Measurements from ENCODE around the gene RRM1. TPM values are rescaled to one million over a fixed set of nuclear protein-coding genes. Genes with fewer than 3 reads are reported as not detected.
"Not testable (repeated sequence)": the region's sequence is repeated elsewhere in the genome, so short reads cannot be mapped to it uniquely, and the experiment has no call there.

Gene RRM1
- polyA plus RNA-seq, 1 donor, result 48.2 TPM

DNA sequence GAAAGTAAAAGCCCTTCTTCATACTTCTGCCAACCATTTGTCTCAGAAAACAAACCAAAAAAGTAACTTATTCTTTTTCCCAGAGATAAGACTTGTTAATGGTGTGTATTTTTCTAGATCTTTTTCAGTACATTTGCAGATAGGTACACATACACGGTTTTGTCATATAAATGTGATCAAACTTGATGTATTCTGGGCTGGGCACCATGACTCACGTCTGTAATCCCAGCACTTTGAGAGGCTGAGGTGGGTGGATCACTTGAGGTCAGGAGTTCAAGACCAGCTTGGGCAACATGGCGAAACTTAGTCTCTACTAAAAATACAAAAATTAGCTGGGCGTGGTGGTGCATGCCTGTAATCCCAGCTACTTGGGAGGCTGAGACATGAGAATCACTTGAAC lies 35.6 kb downstream of the RRM1 start:
- DNase-seq; H3K4me3 ChIP-seq (ENCODE audit: low read length); H3K27ac ChIP-seq (ENCODE audit: low read length); H3K9me3 ChIP-seq (ENCODE audit: control insufficient read depth, low read depth, low read length); H3K27me3 ChIP-seq (ENCODE audit: control insufficient read depth, insufficient read depth, low read length); H3K4me1 ChIP-seq (ENCODE audit: control insufficient read depth, insufficient read depth, low read length): not testable (repeated sequence)
- no CpG with 5 or more reads among the region's 4 CpGs for WGBS (ENCODE audit: insufficient coverage, low lambda C conversion rate)
- H3K36me3 ChIP-seq (ENCODE audit: control insufficient read depth, insufficient read depth, low read length), result peaks cover 50% of the 10 kb centered on the region

- no peak overlapping the region for H3K4me3 ChIP-seq (ENCODE audit: low read length)
- H3K9me3 ChIP-seq (ENCODE audit: control insufficient read depth, low read depth, low read length), result peaks cover 3% of the 10 kb centered on the region
- no peaks in the 10 kb centered on the region for H3K4me1 ChIP-seq (ENCODE audit: control insufficient read depth, insufficient read depth, low read length)
- H3K27me3 ChIP-seq (ENCODE audit: control insufficient read depth, insufficient read depth, low read length), result no peaks in the 10 kb centered on the region
- no peak for DNase-seq
- no peak overlapping the region for H3K27ac ChIP-seq (ENCODE audit: low read length)
- peaks cover 41% of the 10 kb centered on the region for H3K36me3 ChIP-seq (ENCODE audit: control insufficient read depth, insufficient read depth, low read length)
Observed at GRCh38 chr11:4134806-4135205, 40.2 kb downstream of the RRM1 start.

- no peak overlapping the region for H3K27ac ChIP-seq (ENCODE audit: low read length)
- H3K27me3 ChIP-seq (ENCODE audit: control insufficient read depth, insufficient read depth, low read length), result no peaks in the 10 kb centered on the region
- H3K4me3 ChIP-seq (ENCODE audit: low read length), result no peak overlapping the region
- WGBS (ENCODE audit: insufficient coverage, low lambda C conversion rate), result 100% methylated on average over 1 of the region's 1 CpG
- H3K9me3 ChIP-seq (ENCODE audit: control insufficient read depth, low read depth, low read length), result peaks cover 11% of the 10 kb centered on the region
- peaks cover 31% of the 10 kb centered on the region for H3K36me3 ChIP-seq (ENCODE audit: control insufficient read depth, insufficient read depth, low read length)
- no peaks in the 10 kb centered on the region for H3K4me1 ChIP-seq (ENCODE audit: control insufficient read depth, insufficient read depth, low read length)
- DNase-seq, result no peak
Observed at GRCh38 chr11:4138497-4138896, 43.9 kb downstream of the RRM1 start.

- H3K27ac ChIP-seq (ENCODE audit: low read length), result no peak overlapping the region
- DNase-seq, result no peak
- peaks cover 20% of the 10 kb centered on the region for H3K36me3 ChIP-seq (ENCODE audit: control insufficient read depth, insufficient read depth, low read length)
- no peak overlapping the region for H3K4me3 ChIP-seq (ENCODE audit: low read length)
- no peaks in the 10 kb centered on the region for H3K27me3 ChIP-seq (ENCODE audit: control insufficient read depth, insufficient read depth, low read length)
- peaks cover 11% of the 10 kb centered on the region for H3K9me3 ChIP-seq (ENCODE audit: control insufficient read depth, low read depth, low read length)
- no peaks in the 10 kb centered on the region for H3K4me1 ChIP-seq (ENCODE audit: control insufficient read depth, insufficient read depth, low read length)
- WGBS (ENCODE audit: insufficient coverage, low lambda C conversion rate), result 100% methylated on average over 2 of the region's 2 CpGs
Observed at GRCh38 chr11:4140067-4140636, 45.6 kb downstream of the RRM1 start.

DNA sequence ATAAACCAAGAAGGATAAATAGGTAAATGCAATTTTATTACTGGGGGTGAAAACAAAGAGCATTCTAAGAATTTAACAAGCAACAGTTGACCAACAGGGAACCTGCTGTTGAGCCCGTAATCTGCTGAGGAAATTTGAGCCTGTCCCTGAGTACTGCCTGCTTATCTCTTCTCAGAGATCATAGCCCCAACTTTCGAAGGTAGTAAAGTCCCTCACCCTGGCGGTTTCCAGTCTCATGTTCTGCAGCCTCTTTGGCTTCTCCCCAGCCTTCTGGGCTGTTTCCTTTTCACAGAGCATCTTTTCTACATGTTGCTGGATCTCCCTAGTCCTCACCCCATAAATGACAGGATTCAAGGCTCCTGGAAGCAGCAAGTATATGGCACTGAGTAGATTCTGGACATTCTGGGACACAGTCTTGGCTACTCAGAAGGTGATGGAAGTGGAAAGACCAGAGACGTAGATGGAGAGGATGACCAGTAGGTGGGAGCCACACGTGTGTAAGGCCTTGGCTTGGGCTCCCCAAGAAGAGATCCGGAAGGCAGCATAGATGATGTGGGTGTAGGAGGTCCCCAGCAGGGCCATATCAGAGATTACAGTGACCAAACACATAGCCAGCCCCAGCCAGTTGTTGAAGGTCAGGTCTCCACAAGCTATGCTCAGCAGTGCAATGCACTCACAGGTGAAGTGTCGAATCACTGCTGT lies 51.6 kb downstream of the RRM1 start:
- no CpG with 5 or more reads among the region's 7 CpGs for WGBS (ENCODE audit: insufficient coverage, low lambda C conversion rate)
- H3K27ac ChIP-seq (ENCODE audit: low read length), result no peak overlapping the region
- no peaks in the 10 kb centered on the region for H3K4me1 ChIP-seq (ENCODE audit: control insufficient read depth, insufficient read depth, low read length)
- H3K4me3 ChIP-seq (ENCODE audit: low read length), result no peak overlapping the region
- DNase-seq, result no peak
- H3K9me3 ChIP-seq (ENCODE audit: control insufficient read depth, low read depth, low read length), result no peaks in the 10 kb centered on the region
- H3K27me3 ChIP-seq (ENCODE audit: control insufficient read depth, insufficient read depth, low read length), result no peaks in the 10 kb centered on the region
- H3K36me3 ChIP-seq (ENCODE audit: control insufficient read depth, insufficient read depth, low read length), result peaks cover 2% of the 10 kb centered on the region

- H3K4me3 ChIP-seq (ENCODE audit: low read length), result no peak overlapping the region
- no peaks in the 10 kb centered on the region for H3K9me3 ChIP-seq (ENCODE audit: control insufficient read depth, low read depth, low read length)
- H3K27ac ChIP-seq (ENCODE audit: low read length), result no peak overlapping the region
- no peaks in the 10 kb centered on the region for H3K36me3 ChIP-seq (ENCODE audit: control insufficient read depth, insufficient read depth, low read length)
- H3K4me1 ChIP-seq (ENCODE audit: control insufficient read depth, insufficient read depth, low read length), result no peaks in the 10 kb centered on the region
- H3K27me3 ChIP-seq (ENCODE audit: control insufficient read depth, insufficient read depth, low read length), result no peaks in the 10 kb centered on the region
- WGBS (ENCODE audit: insufficient coverage, low lambda C conversion rate), result no CpG with 5 or more reads among the region's 7 CpGs
- no peak for DNase-seq
Observed at GRCh38 chr11:4146772-4147098, 52.1 kb downstream of the RRM1 start.

DNA sequence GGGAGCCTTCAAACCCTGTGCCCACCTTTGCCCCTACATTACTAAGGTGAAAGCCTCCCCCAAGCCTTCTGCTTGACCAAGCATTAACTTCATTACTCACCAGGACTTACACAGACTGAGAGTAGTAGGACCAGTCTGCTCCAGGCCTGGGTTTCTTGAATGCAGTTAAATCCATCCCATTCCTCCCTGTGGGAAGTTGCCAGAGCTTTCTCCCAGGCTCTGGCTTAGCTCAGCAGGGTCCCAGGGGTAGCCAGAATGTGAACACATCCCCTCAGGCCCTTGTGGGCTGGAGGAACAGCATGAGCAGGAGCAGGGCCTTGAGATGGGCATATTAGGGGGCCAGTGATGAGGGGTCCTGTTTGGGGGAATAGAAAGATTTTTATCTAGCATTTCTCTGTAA lies 59.9 kb downstream of the RRM1 start:
- Histone ChIP-seq H3K27ac (ENCODE audit: low read length) (no peak overlapping the region), H3K4me3 (ENCODE audit: low read length) (no peak overlapping the region), H3K27me3 (ENCODE audit: control insufficient read depth, insufficient read depth, low read length) (no peaks in the 10 kb centered on the region), H3K9me3 (ENCODE audit: control insufficient read depth, low read depth, low read length) (no peaks in the 10 kb centered on the region), H3K4me1 (ENCODE audit: control insufficient read depth, insufficient read depth, low read length) (no peaks in the 10 kb centered on the region), H3K36me3 (ENCODE audit: control insufficient read depth, insufficient read depth, low read length) (no peaks in the 10 kb centered on the region)
- DNase-seq, result no peak

DNA sequence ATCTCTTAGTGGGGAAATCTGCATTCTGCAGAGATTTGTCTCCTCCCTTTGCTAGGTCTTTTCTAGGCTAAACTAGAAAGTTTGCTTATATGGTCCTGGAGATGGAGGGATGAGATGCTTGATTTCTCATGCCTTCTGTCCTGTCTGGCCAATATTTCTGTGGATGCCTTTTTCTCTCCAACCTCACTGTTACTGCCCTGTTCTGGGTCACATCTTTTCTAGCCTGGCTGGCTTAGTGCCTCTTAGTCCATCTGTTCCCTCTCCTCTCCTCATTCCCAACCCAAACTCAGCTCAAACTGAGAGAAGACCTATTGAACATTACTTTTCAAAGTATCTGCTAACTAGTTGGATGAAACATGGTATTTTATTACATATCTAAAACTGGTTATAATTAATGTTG lies 62.0 kb downstream of the RRM1 start:
- no peaks in the 10 kb centered on the region for H3K36me3 ChIP-seq (ENCODE audit: control insufficient read depth, insufficient read depth, low read length)
- no peak for DNase-seq
- H3K4me3 ChIP-seq (ENCODE audit: low read length), result no peak overlapping the region
- H3K9me3 ChIP-seq (ENCODE audit: control insufficient read depth, low read depth, low read length), result no peaks in the 10 kb centered on the region
- no peak overlapping the region for H3K27ac ChIP-seq (ENCODE audit: low read length)
- no peaks in the 10 kb centered on the region for H3K4me1 ChIP-seq (ENCODE audit: control insufficient read depth, insufficient read depth, low read length)
- no peaks in the 10 kb centered on the region for H3K27me3 ChIP-seq (ENCODE audit: control insufficient read depth, insufficient read depth, low read length)

DNA sequence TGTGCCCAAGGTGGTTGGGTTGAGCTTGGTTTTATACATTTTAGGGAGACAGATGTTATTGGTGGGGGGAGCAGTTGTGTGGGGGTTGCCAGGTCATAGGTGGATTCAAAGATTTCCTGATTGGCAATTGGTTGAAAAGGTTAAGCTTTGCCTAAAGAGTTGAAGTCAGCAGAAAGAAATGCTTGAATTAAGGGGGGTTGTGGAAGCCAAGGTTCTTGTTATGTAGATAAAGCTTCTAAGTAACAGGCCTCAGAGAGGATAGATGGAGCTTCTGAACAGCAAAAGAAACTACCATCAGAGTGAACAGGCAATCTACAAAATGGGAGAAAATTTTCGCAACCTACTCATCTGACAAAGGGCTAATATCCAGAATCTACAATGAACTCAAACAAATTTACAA lies 64.2 kb downstream of the RRM1 start:
- not testable (repeated sequence) for H3K9me3 ChIP-seq (ENCODE audit: control insufficient read depth, low read depth, low read length); H3K36me3 ChIP-seq (ENCODE audit: control insufficient read depth, insufficient read depth, low read length); H3K27me3 ChIP-seq (ENCODE audit: control insufficient read depth, insufficient read depth, low read length); H3K4me3 ChIP-seq (ENCODE audit: low read length); DNase-seq; H3K27ac ChIP-seq (ENCODE audit: low read length); H3K4me1 ChIP-seq (ENCODE audit: control insufficient read depth, insufficient read depth, low read length)
- no CpG with 5 or more reads among the region's 1 CpG for WGBS (ENCODE audit: insufficient coverage, low lambda C conversion rate)

DNA sequence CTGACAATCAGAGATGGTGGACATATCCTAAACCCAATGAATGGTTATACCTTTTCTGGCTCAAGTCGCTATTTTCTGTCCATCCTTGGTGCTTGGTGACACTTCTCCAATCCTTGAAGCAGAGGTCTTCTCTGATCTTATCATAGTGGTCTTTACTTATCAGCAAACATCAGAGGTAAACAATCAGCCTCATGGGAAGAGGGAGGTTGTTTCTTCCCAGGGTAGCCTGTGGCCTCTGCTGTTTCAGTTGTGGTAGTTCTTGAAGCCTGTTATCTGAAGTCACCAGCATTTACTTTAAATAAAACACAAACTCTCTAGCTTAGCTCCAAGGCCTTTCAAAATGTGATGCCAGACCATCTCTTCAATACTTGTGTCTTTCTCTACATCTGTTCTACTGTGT lies 66.7 kb downstream of the RRM1 start:
- Histone ChIP-seq H3K27me3 (ENCODE audit: control insufficient read depth, insufficient read depth, low read length) (no peaks in the 10 kb centered on the region), H3K27ac (ENCODE audit: low read length) (no peak overlapping the region), H3K4me3 (ENCODE audit: low read length) (no peak overlapping the region), H3K9me3 (ENCODE audit: control insufficient read depth, low read depth, low read length) (no peaks in the 10 kb centered on the region), H3K36me3 (ENCODE audit: control insufficient read depth, insufficient read depth, low read length) (no peaks in the 10 kb centered on the region), H3K4me1 (ENCODE audit: control insufficient read depth, insufficient read depth, low read length) (no peaks in the 10 kb centered on the region)
- DNase-seq, result no peak
- WGBS (ENCODE audit: insufficient coverage, low lambda C conversion rate), result no CpG with 5 or more reads among the region's 1 CpG

DNA sequence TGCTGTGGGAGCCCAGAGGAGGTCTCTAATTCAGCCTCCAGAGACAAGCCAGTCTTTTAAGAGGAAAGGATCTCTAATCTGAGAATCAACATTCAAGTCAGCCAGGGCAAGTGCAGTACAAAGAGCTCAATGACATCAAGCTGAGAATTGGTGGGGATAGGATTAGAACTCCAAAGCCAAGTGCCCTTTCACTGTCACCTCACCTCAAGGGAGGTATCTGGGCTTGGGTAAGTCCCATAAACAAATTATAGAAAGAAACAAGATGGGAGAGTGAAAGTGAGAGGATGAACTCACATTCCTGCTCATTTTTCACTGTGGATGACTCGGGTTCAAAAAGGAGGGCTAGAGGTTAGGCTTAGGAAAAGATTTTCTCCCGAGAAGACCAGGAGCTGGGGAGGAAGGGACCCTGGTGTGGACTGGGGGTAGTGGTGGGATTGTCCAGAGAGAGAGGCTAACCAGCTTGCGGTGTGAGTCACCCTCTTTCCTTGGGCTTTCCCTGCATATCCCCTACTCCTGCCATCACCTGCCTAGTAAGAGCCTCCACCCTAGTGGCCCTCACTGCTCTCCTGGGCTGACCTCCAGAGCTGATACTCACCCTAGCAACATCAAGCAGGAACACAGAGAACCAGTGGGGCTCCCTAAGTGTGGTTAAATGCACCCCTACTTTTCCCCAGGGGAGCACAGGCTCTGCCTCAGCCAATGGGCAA lies 70.4 kb downstream of the RRM1 start:
- WGBS (ENCODE audit: insufficient coverage, low lambda C conversion rate), result no CpG with 5 or more reads among the region's 3 CpGs

More for the DNA sequence above, 70.4 kb downstream of the RRM1 start:
- no peaks in the 10 kb centered on the region for H3K9me3 ChIP-seq (ENCODE audit: control insufficient read depth, low read depth, low read length)
- no peaks in the 10 kb centered on the region for H3K4me1 ChIP-seq (ENCODE audit: control insufficient read depth, insufficient read depth, low read length)
- no peaks in the 10 kb centered on the region for H3K27me3 ChIP-seq (ENCODE audit: control insufficient read depth, insufficient read depth, low read length)
- no peak overlapping the region for H3K27ac ChIP-seq (ENCODE audit: low read length)
- no peak overlapping the region for H3K4me3 ChIP-seq (ENCODE audit: low read length)
- no peaks in the 10 kb centered on the region for H3K36me3 ChIP-seq (ENCODE audit: control insufficient read depth, insufficient read depth, low read length)
- no peak for DNase-seq

All from large intestine (tissue), 3 donors.